ENCODE results near the gene RND2.

- TF ChIP-seq CTCF (conservative IDR thresholded peaks at IDR 0.05; ENCODE audit: low read depth, low read length) (no peak), EZH2 (IDR thresholded peaks at IDR 0.05; ENCODE audit: borderline replicate concordance, low read depth, low read length, poor library complexity, severe bottlenecking) (no peak)
Observed at GRCh38 chr17:43020789-43021740, 4.0 kb upstream of the RND2 start.
